GM21576 (cell line): ENCODE measurements around the gene ATP6V1C2.
"Not testable (repeated sequence)": the region's sequence is repeated elsewhere in the genome, so short reads cannot be mapped to it uniquely, and the experiment has no call there.

Source experiments
- ATAC-seq: cut with Tn5 transposase; IDR thresholded peaks from one replicate; pipeline ENCODE4 v1.9.1; 2021; ENCODE audit warnings: mild to moderate bottlenecking, moderate library complexity; ENCODE audit not compliant: unreplicated experiment

ATP6V1C2 gene

DNA sequence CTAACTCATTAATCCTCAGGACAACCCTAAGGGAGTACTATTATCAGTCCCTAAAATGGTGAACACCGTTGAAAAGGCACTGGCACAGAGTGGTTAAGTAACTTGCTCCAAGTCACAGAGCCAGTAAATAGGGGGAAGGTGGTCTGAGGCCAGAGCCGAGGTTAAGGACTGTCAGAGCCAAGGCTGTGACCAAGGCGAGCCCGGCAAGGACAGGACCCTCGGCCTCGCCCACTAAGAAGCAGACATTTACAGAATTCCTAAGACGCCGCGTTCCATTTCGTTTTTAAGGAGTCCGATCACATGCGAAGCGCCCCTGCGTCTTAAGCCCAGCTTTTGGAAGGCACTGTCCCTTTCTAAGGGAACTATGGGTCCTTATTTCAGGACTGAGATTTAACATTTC lies 90.1 kb downstream of the ATP6V1C2 start:
- ATAC-seq, result no peak

GRCh38 chr2:10812362-10813162 lies 91.1 kb downstream of the ATP6V1C2 start, which contains the start of gene PDIA6:
Gene PDIA6 (minus strand): TSS chr2:10812785. CDS start chr2:10812696, 89 bp downstream.
- ATAC-seq, result peak; percentile 87

- not testable (repeated sequence) for ATAC-seq
Observed at GRCh38 chr2:10813163-10814138, 92.0 kb downstream of the ATP6V1C2 start.

DNA sequence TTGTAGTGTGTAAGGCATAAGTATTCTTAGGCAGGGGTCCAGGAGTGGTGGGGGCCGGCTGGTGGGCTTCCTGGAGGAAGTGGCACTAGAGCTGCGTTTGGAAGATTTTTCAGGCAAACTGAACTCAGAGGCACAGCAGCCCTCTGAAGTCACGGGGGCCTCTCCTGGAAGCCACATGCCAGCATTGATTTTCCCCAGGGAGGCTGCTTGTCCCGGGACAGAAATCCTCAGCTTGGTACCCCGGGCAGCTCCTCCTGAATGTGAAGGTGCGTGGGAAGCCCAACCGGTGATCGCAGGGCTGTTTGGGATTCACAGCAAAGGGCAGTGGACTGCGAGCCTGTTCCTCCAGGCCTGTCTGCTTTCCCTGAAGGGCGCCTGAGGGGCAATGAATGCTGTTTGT lies 92.7 kb downstream of the ATP6V1C2 start:
- ATAC-seq, result no peak

DNA sequence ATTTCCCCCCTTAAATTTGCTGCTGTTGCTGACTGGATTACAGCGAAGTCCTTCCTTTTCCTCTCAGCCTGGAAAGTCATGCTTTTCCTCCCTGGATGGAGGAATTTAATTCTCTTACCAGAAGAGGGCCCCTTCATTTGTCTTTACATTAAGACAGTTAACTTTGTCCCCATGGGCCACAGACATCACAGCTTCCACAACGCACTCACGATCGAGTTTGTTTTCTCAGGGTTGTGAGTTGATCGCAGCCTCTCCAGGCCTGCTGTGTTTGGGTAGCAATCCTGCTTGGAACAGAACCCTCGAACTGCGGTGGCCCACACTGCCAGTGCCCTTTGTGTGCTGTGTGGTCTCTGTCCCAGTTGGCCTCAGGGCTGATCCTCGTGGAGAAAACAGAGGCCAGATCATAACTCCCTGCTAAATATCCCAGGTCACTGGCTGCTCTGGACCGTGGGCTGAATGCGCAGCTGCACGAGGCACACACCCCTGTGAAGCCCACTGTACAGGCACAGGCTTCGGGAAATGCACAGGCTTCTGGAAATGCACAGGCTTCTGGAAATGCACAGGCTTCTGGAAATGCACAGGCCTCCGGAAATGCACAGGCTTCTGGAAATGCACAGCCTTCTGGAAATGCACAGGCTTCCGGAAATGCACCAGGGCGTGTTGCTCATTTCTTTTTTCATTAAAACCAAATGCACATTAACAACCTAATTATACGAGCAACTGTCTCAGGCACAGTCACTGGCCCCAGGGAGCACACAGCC lies 93.3 kb downstream of the ATP6V1C2 start:
- ATAC-seq, result no peak

DNA sequence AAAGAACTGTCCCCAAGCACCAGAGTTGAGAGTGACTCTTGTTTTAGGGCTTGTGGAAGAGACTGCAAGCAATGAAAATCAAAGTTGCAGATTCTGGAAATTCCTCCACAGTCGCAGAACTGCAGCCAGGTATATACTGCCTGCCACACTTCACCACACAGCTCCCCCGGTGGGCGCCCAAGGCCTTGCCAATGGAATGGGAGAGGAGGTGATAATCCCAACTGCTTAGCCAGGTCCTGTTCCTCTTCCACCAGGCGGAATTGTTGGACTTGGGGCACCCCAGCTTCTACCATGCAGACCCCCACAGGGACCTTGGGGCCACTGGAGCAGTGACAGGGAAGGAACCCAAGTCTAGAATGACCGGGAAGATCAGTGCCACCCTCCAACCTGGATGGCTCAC lies 96.0 kb downstream of the ATP6V1C2 start:
- ATAC-seq, result no peak

DNA sequence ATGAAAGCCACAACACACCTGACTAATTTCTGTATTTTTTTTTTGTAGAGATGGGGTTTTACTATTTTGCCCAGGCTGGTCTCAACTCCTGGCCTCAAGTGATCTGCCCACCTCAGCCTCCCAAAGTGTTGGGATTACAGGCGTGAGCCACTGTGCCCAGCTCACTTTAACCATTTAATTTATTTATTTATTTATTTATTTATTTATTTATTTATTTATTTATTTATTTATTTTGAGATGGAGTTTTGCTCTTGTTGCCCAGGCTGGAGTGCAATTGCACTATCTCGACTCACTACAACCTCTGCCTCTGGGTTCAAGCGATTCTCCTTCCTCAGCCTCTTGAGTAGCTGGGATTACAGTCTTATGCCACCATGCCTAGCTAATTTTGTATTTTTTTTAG lies 96.9 kb downstream of the ATP6V1C2 start:
- ATAC-seq, result not testable (repeated sequence)

DNA sequence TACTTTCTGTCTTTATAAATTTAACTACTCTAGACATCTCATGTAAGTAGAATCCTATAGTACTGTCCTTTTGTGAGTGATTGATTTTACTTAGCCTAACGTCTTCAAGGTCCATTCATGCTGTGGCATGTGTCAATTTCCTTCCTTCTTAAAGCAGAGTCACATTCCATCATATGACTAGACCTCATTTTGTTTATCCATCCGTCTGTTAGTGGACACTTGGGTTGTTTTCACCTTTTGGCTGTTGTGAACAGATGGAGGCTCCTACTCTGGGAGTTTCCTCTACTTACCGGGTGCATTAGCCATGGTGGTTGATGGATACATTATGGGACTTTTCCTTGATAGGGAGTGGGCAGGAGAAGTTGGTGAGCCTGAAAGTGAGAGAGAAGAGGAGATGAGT lies 97.6 kb downstream of the ATP6V1C2 start:
- ATAC-seq, result no peak

DNA sequence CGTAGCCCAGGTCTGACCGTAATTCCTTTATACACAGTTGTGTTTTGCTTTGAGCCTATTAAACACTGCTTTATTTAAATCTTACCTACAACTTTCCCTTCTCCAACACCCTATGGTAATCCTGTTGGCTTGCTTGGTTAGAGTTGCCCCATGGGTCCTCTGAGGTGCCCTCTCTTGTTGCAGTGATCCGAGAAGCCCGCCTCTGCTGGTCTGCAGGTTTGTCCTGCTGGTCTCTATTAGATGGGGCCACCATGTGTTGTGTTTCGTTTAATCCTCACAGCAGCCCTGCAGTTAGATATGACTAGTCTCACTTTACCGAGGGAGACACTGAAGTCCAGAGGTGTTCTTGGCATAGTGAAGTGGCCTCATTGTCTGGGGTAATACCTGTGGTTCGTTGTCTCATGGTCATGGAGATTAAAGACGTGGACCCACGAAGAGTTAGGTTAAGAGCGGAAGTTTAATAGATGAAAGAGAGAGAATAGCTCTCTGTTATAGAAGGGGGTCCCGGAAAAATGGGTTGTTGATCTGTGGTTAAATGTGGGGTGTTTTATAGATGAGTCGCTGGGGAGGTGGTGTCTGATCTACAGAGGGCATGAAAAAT lies 98.4 kb downstream of the ATP6V1C2 start:
- ATAC-seq, result no peak

- ATAC-seq, result no peak
Observed at GRCh38 chr2:10820562-10820961, 99.1 kb downstream of the ATP6V1C2 start.

- ATAC-seq, result no peak
Observed at GRCh38 chr2:10820978-10821695, 99.7 kb downstream of the ATP6V1C2 start.

DNA sequence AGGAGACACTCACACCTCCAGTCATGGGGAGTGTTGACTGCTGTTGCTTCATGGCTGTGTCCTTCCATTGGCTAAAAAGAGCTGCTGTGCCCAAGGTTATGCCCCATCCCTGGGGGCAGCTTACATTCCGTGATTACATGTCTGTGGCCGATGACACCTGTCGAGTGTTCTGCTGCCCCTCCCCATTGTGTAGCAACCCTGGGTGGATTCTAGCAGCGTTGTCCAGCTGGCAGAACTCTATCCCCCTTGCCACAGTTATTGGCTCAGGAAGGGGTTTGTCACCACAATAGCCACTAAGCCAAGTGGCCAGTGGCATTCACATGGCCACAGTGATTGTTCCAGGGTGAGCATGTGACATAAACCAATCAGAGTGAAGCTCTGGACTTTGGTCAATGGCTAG lies 102.8 kb downstream of the ATP6V1C2 start:
- no peak for ATAC-seq

- no peak for ATAC-seq
Observed at GRCh38 chr2:10826026-10826425, 104.6 kb downstream of the ATP6V1C2 start.

DNA sequence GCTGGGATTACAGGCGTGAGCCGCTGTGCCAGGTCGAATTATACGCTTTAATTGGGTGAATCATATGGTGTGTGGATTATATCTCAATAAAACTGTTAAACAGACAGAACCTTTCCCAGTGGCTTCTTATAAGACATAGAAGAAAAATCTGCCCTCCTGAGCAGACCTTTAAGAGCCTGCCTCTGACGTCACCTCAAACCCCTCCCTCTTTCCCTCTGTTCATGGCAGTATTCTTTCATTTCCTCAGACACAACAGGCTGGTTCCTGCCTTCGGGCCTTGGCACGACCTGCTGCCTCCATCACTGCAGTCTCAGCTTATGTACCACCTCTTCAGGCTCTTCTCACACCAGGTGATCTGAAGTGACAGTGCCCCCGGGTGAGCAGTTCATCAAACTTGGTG lies 105.2 kb downstream of the ATP6V1C2 start:
- no peak for ATAC-seq

- no peak for ATAC-seq
Observed at GRCh38 chr2:10828346-10828745, 106.9 kb downstream of the ATP6V1C2 start.

- ATAC-seq, result no peak
Observed at GRCh38 chr2:10829299-10829698, 107.9 kb downstream of the ATP6V1C2 start.

- ATAC-seq, result no peak
Observed at GRCh38 chr2:10830203-10830602, 108.8 kb downstream of the ATP6V1C2 start.

- ATAC-seq, result no peak
Observed at GRCh38 chr2:10830641-10831399, 109.4 kb downstream of the ATP6V1C2 start.

- no peak for ATAC-seq
Observed at GRCh38 chr2:10831400-10831985, 110.1 kb downstream of the ATP6V1C2 start.
